ENCODE measurements around the gene NAALADL2. TPM values are rescaled to one million over a fixed set of nuclear protein-coding genes. Genes with fewer than 3 reads are reported as not detected.
"Not testable (repeated sequence)": the region's sequence is repeated elsewhere in the genome, so short reads cannot be mapped to it uniquely, and the experiment has no call there.

The NAALADL2 gene
- total and polyA plus RNA-seq, 2 donors (not counting 3 experiments of a cell fraction or from before 2014, with no cell fraction given) = 1.1 to 4.0 TPM

DNA sequence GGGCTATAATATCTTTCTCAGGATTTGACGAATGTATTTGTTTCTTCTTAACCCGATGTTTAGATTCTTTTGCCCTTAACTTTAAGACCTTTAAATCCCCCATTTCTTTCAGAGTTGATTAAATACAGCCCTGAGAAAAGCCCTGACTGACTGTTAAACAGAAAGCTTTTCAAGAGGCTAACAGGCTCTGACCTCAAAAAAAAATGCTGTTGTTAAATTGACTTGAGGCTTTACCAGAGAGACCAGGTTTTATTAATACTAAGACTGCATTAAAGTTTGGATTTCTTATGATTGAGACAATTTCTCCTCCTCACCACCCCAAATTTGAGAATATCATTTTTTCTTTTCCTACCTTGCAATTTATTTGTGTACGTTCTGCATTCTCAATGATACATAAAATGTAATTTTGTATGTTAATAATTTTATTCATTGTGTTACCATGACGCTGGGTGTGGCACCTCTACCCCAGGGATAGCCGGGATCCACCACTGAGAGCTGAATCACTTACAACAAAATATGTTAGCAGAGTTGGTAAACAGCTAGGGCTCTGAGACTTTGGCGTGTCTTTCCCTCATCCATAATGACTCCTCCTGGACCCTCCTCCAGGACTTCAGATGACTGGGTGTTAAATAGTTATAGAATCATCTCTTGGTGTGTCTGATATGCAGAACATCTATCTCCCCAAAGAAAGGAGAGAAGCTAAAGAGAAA lies 753.5 kb downstream of the NAALADL2 start:
- Histone ChIP-seq H3K4me2 (ENCODE audit: insufficient read depth, low read length) (no peak overlapping the region), H2AFZ (ENCODE audit: low read depth, low read length) (no peak overlapping the region), H3K4me1 (ENCODE audit: control insufficient read depth, extremely low read depth, insufficient read depth, low read length) (no peaks in the 10 kb centered on the region), H3K4me3 (replicated peaks in 1 of 3; ENCODE audit: insufficient read depth in 1 of 3, low read depth in 1 of 3, low read length in 3 of 3) (no peak overlapping the region), H3K9me3 (replicated peaks; ENCODE audit: control insufficient read depth, insufficient read depth, low read length) (no peaks in the 10 kb centered on the region), H3K79me2 (ENCODE audit: control insufficient read depth, insufficient read depth, low read length) (no peaks in the 10 kb centered on the region), H3K9me1 (replicated peaks; ENCODE audit: control insufficient read depth, extremely low read depth, insufficient read depth, low read length) (no peaks in the 10 kb centered on the region), H4K20me1 (replicated peaks; ENCODE audit: control insufficient read depth, extremely low read depth, insufficient read depth, low read length) (no peaks in the 10 kb centered on the region), H3K36me3 (ENCODE audit: control insufficient read depth in 2 of 2, extremely low read depth in 1 of 2, insufficient read depth in 2 of 2, low read length in 2 of 2) (no peaks in the 10 kb centered on the region), H3K27ac (ENCODE audit: insufficient read depth, low read depth, low read length) (no peak overlapping the region), H3K27me3 (ENCODE audit: control insufficient read depth in 2 of 2, insufficient read depth in 2 of 2, low read length in 2 of 2) (no peaks in the 10 kb centered on the region), H3K9ac (replicated peaks; ENCODE audit: extremely low read depth, insufficient read depth, low read length) (no peak overlapping the region)
- ChIA-PET CTCF (interaction anchor here (3.0 kb wide), 1 partner anchor 11 kb away, joined by 9 read pairs; no protein-coding TSS in a partner anchor), POLR2A (no interaction called here)
- FAIRE-seq (no peak), DNase-seq (ENCODE audit: low read depth, low spot score) (no peak)
- dilution Hi-C loops (cut with MboI; ENCODE audit: extremely low pct_ligation_motif_present, low sequenced_read_pairs) = no loop called here
- TF ChIP-seq POLR2A (IDR thresholded peaks at IDR 0.05; ENCODE audit: low read depth, low read length) = no peak
- TF ChIP-seq, protein P1, sequence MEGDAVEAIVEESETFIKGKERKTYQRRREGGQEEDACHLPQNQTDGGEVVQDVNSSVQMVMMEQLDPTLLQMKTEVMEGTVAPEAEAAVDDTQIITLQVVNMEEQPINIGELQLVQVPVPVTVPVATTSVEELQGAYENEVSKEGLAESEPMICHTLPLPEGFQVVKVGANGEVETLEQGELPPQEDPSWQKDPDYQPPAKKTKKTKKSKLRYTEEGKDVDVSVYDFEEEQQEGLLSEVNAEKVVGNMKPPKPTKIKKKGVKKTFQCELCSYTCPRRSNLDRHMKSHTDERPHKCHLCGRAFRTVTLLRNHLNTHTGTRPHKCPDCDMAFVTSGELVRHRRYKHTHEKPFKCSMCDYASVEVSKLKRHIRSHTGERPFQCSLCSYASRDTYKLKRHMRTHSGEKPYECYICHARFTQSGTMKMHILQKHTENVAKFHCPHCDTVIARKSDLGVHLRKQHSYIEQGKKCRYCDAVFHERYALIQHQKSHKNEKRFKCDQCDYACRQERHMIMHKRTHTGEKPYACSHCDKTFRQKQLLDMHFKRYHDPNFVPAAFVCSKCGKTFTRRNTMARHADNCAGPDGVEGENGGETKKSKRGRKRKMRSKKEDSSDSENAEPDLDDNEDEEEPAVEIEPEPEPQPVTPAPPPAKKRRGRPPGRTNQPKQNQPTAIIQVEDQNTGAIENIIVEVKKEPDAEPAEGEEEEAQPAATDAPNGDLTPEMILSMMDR (IDR thresholded peaks at IDR 0.05; ENCODE audit: extremely low read depth in 1 of 2, insufficient read depth in 1 of 2, low read depth in 1 of 2, low read length in 2 of 2) = no peak
- no peak for TF ChIP-seq MYC (IDR thresholded peaks at IDR 0.05; ENCODE audit: low read depth, low read length)
- no peak for TF ChIP-seq GATA2 (IDR thresholded peaks at IDR 0.05; ENCODE audit: insufficient read depth, insufficient read length, low read depth, low read length)
- TF ChIP-seq, protein P2, sequence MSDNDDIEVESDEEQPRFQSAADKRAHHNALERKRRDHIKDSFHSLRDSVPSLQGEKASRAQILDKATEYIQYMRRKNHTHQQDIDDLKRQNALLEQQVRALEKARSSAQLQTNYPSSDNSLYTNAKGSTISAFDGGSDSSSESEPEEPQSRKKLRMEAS (IDR thresholded peaks at IDR 0.05; ENCODE audit: insufficient read depth, insufficient read length) = no peak
- no peak for TF ChIP-seq FOS (IDR thresholded peaks at IDR 0.05; ENCODE audit: borderline replicate concordance, insufficient read depth, low read length)
- no peak for TF ChIP-seq POLR2AphosphoS5 (IDR thresholded peaks at IDR 0.05; ENCODE audit: insufficient read depth, low read depth, low read length)
- no peak for TF ChIP-seq JUN (IDR thresholded peaks at IDR 0.05; ENCODE audit: borderline replicate concordance, insufficient read depth, insufficient read length, low read depth)
- TF ChIP-seq EZH2 (IDR thresholded peaks at IDR 0.05; ENCODE audit: borderline replicate concordance, low read depth, low read length, severe bottlenecking) = no peak
- intact Hi-C loops (cut with micrococcal nuclease) = no loop called here
- BruUV-seq (replicated peaks) = no TSS peak

DNA sequence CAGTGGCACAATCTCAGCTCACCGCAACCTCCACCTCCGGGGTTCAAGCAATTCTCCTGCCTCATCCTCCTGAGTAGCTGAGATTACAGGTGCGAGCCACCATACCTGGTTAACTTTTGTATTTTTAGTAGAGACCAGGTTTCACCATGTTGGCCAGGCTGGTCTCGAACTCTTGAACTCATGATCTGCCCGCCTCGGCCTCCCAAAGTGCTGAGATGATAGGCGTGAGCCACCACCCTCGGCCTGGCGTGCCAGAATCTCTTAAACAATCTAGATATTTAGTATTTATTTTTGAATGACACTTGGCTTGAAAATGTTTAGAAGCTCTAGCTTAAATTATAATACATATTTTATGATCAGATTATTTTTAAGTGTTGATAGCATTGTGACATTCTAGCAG lies 755.0 kb downstream of the NAALADL2 start:
- H3K36me3 ChIP-seq (ENCODE audit: control insufficient read depth in 2 of 2, extremely low read depth in 1 of 2, insufficient read depth in 2 of 2, low read length in 2 of 2); H3K27ac ChIP-seq (ENCODE audit: insufficient read depth, low read depth, low read length); FAIRE-seq; H4K20me1 ChIP-seq (replicated peaks; ENCODE audit: control insufficient read depth, extremely low read depth, insufficient read depth, low read length); H3K9me1 ChIP-seq (replicated peaks; ENCODE audit: control insufficient read depth, extremely low read depth, insufficient read depth, low read length); POLR2A ChIA-PET; dilution Hi-C loops (cut with MboI; ENCODE audit: extremely low pct_ligation_motif_present, low sequenced_read_pairs); intact Hi-C loops (cut with micrococcal nuclease); H3K4me2 ChIP-seq (ENCODE audit: insufficient read depth, low read length); H2AFZ ChIP-seq (ENCODE audit: low read depth, low read length); H3K79me2 ChIP-seq (ENCODE audit: control insufficient read depth, insufficient read depth, low read length); H3K4me3 ChIP-seq (replicated peaks in 1 of 3; ENCODE audit: insufficient read depth in 1 of 3, low read depth in 1 of 3, low read length in 3 of 3); DNase-seq (ENCODE audit: low read depth, low spot score); BruUV-seq (replicated peaks); H3K27me3 ChIP-seq (ENCODE audit: control insufficient read depth in 2 of 2, insufficient read depth in 2 of 2, low read length in 2 of 2); H3K9me3 ChIP-seq (replicated peaks; ENCODE audit: control insufficient read depth, insufficient read depth, low read length); H3K9ac ChIP-seq (replicated peaks; ENCODE audit: extremely low read depth, insufficient read depth, low read length); H3K4me1 ChIP-seq (ENCODE audit: control insufficient read depth, extremely low read depth, insufficient read depth, low read length): not testable (repeated sequence)
- CTCF ChIA-PET = interaction anchor here (3.0 kb wide), 1 partner anchor 10 kb away, joined by 9 read pairs; no protein-coding TSS in a partner anchor

Measured in endothelial cell of umbilical vein (primary cell).